ENCODE data around the gene GTF2E1. TPM values are rescaled to one million over a fixed set of nuclear protein-coding genes. Genes with fewer than 3 reads are reported as not detected.

Gene GTF2E1
- total and polyA plus RNA-seq, 2 of the 4 experiments (the other 2 are of a cell fraction), result 8.2 to 18.5 TPM

GRCh38 chr3:120798346-120798745, 55.8 kb downstream of the GTF2E1 start:
- Histone ChIP-seq H3K4me1 (ENCODE audit: control insufficient read depth, insufficient read depth, low read length) (no peaks in the 10 kb centered on the region), H3K9me1 (ENCODE audit: insufficient read depth, low read length) (peaks cover 2% of the 10 kb centered on the region; the same call in 1 of the 2 replicates), H2AFZ (replicated peaks; ENCODE audit: low read length, poor library complexity) (no peak overlapping the region), H2BK5ac (ENCODE audit: low read depth, low read length, poor library complexity, severe bottlenecking) (no peak overlapping the region), H3K4me3 (ENCODE audit: insufficient read depth, low read depth, low read length) (no peak overlapping the region), H3K4ac (ENCODE audit: low read depth, low read length) (no peak overlapping the region), H3K9ac (ENCODE audit: low read depth, low read length) (no peak overlapping the region), H3K56ac (ENCODE audit: extremely low read depth, insufficient read depth, low read length) (no peak overlapping the region), H3K4me2 (ENCODE audit: low read depth, low read length) (no peak overlapping the region), H2BK15ac (ENCODE audit: low read depth, low read length) (no peak overlapping the region), H2BK120ac (ENCODE audit: low read depth, low read length) (no peak overlapping the region), H2BK20ac (ENCODE audit: low read depth, low read length) (no peak overlapping the region), H3K36me3 (ENCODE audit: control insufficient read depth, insufficient read depth, low read length) (no peaks in the 10 kb centered on the region), H2AK5ac (ENCODE audit: low read depth, low read length) (no peak overlapping the region), H4K20me1 (ENCODE audit: insufficient read depth, low read length) (no peaks in the 10 kb centered on the region), H3K14ac (replicated peaks; ENCODE audit: low read depth, low read length) (no peak overlapping the region), H2AK9ac (replicated peaks; ENCODE audit: low read depth, low read length, poor library complexity) (no peak overlapping the region), H4K8ac (ENCODE audit: low read depth in 2 of 2, low read length in 2 of 2) (no peak overlapping the region), H3K27ac (ENCODE audit: insufficient read depth, low read length) (no peak overlapping the region), H3K18ac (ENCODE audit: low read depth, low read length) (no peak overlapping the region), H4K91ac (ENCODE audit: insufficient read depth, low read depth, low read length) (no peak overlapping the region), H3K23ac (ENCODE audit: low read depth, low read length) (no peak overlapping the region), H3K9me3 (ENCODE audit: control insufficient read depth, insufficient read depth, low read length) (no peaks in the 10 kb centered on the region), H3K79me1 (ENCODE audit: low read depth in 1 of 2, low read length in 2 of 2) (0 out of 4 replicates have a peak, but pooled peaks cover 0 to 4% of the 10 kb centered on the region in 2 experiments), H3K27me3 (ENCODE audit: control insufficient read depth, insufficient read depth, low read length) (no peaks in the 10 kb centered on the region), H4K5ac (ENCODE audit: low read depth, low read length) (no peak overlapping the region)
- in situ Hi-C loops (cut with MboI; ENCODE audit: low sequenced_read_pairs), result loop anchor here (10.0 to 25.0 kb wide), 3 partner anchors 204 to 554 kb away; partner anchors contain the start of gene NDUFB4
- WGBS, 2 experiments (ENCODE audit: extremely low coverage in 2 of 2, insufficient read length in 1 of 2), result 80% methylated on average over 1 of the region's 1 CpG; no CpG with 5 or more reads in 1 of the 2 experiments
- CTCF ChIA-PET, result no interaction called here
- DNase-seq, result peak; percentile 16
- ATAC-seq (ENCODE audit: low read depth), result no peak
- POLR2A ChIA-PET (ENCODE audit: unreplicated experiment), result no interaction called here
- intact Hi-C loops (cut with micrococcal nuclease), result loop anchor here (5.0 to 10.0 kb wide), 3 partner anchors 204 to 551 kb away; partner anchors contain the start of gene NDUFB4
- dilution Hi-C loops (cut with HindIII; ENCODE audit: low sequenced_read_pairs, unreplicated experiment), result no loop called here
- BruUV-seq (replicated peaks), result no TSS peak
- TF ChIP-seq CTCF (conservative IDR thresholded peaks at IDR 0.05; ENCODE audit: low read depth, low read length), result no peak
- TF ChIP-seq MAFK (IDR thresholded peaks at IDR 0.05; ENCODE audit: low read depth, low read length), result peak; percentile 25; the same call in 1 of the 2 replicates
- TF ChIP-seq RCOR1 (IDR thresholded peaks at IDR 0.05; ENCODE audit: insufficient replicate concordance, low read length), result no peak

All from IMR-90 (cell line).